HepG2 (cell line): ENCODE data around the gene ZSWIM5. TPM values are rescaled to one million over a fixed set of nuclear protein-coding genes. Genes with fewer than 3 reads are reported as not detected.

ENCODE experiments used
- ATAC-seq: fragments of 200-7000 bp; cut with Tn5 transposase; 3 replicates; pipeline ENCODE4 v1.9.1; 2020; ENCODE audit warnings: mild to moderate bottlenecking, moderate library complexity
- BruUV-seq: library from RNA; stranded (reverse); fragments of 400-500 nt; replicated peaks from 2 replicates; lab custom pipeline; 2021; lab: Mats Ljungman, UMichigan
- CTCF ChIA-PET: fragments of 300-600 bp; formaldehyde crosslinking; extraction: SDS; loops from one replicate; lab custom pipeline; 2021; ENCODE audit warnings: low total read pairs, inconsistent platforms, low intra/inter-chr PET ratio; lab: Yijun Ruan, JAX
- POLR2A ChIA-PET: fragments of 350-600 bp; sonication (Branson Sonifier 250); formaldehyde crosslinking; loops from one replicate; lab custom pipeline; 2020; ENCODE audit warnings: antibody characterized with exemption, inconsistent platforms; lab: Yijun Ruan, JAX
- DNase-seq: peaks from one replicate; pipeline ENCODE4 v3.0.0-alpha.2; 2015; ENCODE audit warnings: low spot score
- FAIRE-seq: peaks from 3 replicates; lab custom pipeline; 2011; peaks lifted over from hg19 to GRCh38; lab: Jason Lieb, UNC
- H2AFZ ChIP-seq: one replicate; pipeline ENCODE4 v1.6.1; 2011; ENCODE audit warnings: low read length, inconsistent platforms
- H3K27ac ChIP-seq: fragments of 300-600 bp; 3 replicates; pipeline ENCODE4 v1.8.0; 2011; ENCODE audit warnings: mixed run types, mild to moderate bottlenecking, mixed read lengths, low read length, inconsistent platforms; ENCODE audit not compliant: insufficient read depth; ENCODE audit errors: extremely low read length
- H3K27me3 ChIP-seq, 2 experiments: fragments of 200-600 bp in 1 of 2; 2 replicates in 1 of 2; 3 replicates in 1 of 2; pipeline versions ENCODE4 v1.6.0 to v1.8.0; 2011; ENCODE audit warnings: low read length in 2 of 2, mild to moderate bottlenecking in 2 of 2, moderate library complexity in 2 of 2, inconsistent platforms in 1 of 2; ENCODE audit not compliant: insufficient read depth in 2 of 2, control insufficient read depth in 1 of 2
- H3K36me3 ChIP-seq, 2 experiments: fragments of 200-600 bp in 1 of 2; replicated peaks in 1 of 2; 2 replicates in 1 of 2; 3 replicates in 1 of 2; pipeline versions ENCODE4 v1.5.1 to v1.8.0; 2011; ENCODE audit warnings: low read length in 2 of 2, inconsistent platforms in 1 of 2; ENCODE audit not compliant: insufficient read depth in 2 of 2, control insufficient read depth in 1 of 2
- H3K4me1 ChIP-seq: 2 replicates; pipeline ENCODE4 v1.5.1; 2012; ENCODE audit warnings: low read length, inconsistent platforms; ENCODE audit not compliant: insufficient read depth
- H3K4me2 ChIP-seq: 2 replicates; pipeline ENCODE4 v1.6.0; 2011; ENCODE audit warnings: low read depth, low read length, inconsistent platforms
- H3K4me3 ChIP-seq, 3 experiments: fragments of 200-600 bp in 1 of 3; sonication (generic), shearing (Covaris generic) in 1 of 3; replicated peaks in 1 of 3; 2 replicates each; pipeline ENCODE4 v1.5.1; 2011 to 2016; ENCODE audit warnings: low read length in 3 of 3, inconsistent platforms in 2 of 3, low read depth in 2 of 3, mild to moderate bottlenecking in 2 of 3, control low read depth in 1 of 3, mixed read lengths in 1 of 3; ENCODE audit not compliant: insufficient read depth in 1 of 3
- H3K79me2 ChIP-seq: one replicate; pipeline ENCODE4 v1.6.1; 2011; ENCODE audit warnings: low read length, inconsistent platforms; ENCODE audit not compliant: insufficient read depth
- H3K9ac ChIP-seq: 2 replicates; pipeline ENCODE4 v1.6.0; 2011; ENCODE audit warnings: mild to moderate bottlenecking, low read depth, low read length, inconsistent platforms; ENCODE audit not compliant: insufficient read depth
- H3K9me3 ChIP-seq: 2 replicates; pipeline ENCODE4 v1.5.1; 2012; ENCODE audit warnings: mild to moderate bottlenecking, low read length
- H4K20me1 ChIP-seq: 2 replicates; pipeline ENCODE4 v1.6.0; 2011; ENCODE audit warnings: inconsistent platforms, mild to moderate bottlenecking, low read length, moderate library complexity; ENCODE audit not compliant: insufficient read depth
- ATF7-NPFF ChIP-seq: sonication (generic); formaldehyde crosslinking; IDR thresholded peaks from 2 replicates; pipeline ENCODE4 v1.8.1; 2023; ENCODE audit warnings: mild to moderate bottlenecking, low read depth, missing genetic modification reagents, moderate library complexity
- DBP ChIP-seq: sonication (generic); formaldehyde crosslinking; IDR thresholded peaks from 2 replicates; pipeline ENCODE4 v1.4.0; 2020; ENCODE audit warnings: missing genetic modification reagents; ENCODE audit errors: not compliant biosample characterization
- NBN ChIP-seq: fragments of 450-650 bp; conservative IDR thresholded peaks from 2 replicates; pipeline ENCODE4 v1.6.1; 2017
- PHB2 ChIP-seq: fragments of 450-650 bp; IDR thresholded peaks from 2 replicates; pipeline ENCODE4 v1.6.1; 2018; ENCODE audit not compliant: partially characterized antibody
- RORA ChIP-seq: sonication (generic); formaldehyde crosslinking; IDR thresholded peaks from 2 replicates; pipeline ENCODE4 v1.5.0; 2020; ENCODE audit warnings: mild to moderate bottlenecking, missing genetic modification reagents, moderate library complexity
- SCMH1 ChIP-seq: sonication (generic); formaldehyde crosslinking; IDR thresholded peaks from 2 replicates; pipeline ENCODE4 v1.9.0; 2021; ENCODE audit warnings: missing genetic modification reagents, mild to moderate bottlenecking, borderline replicate concordance
- THAP7 ChIP-seq: sonication (generic); formaldehyde crosslinking; IDR thresholded peaks from 2 replicates; pipeline ENCODE4 v1.8.1; 2023; ENCODE audit warnings: mild to moderate bottlenecking, missing genetic modification reagents
- ZBTB44 ChIP-seq: sonication (generic); formaldehyde crosslinking; IDR thresholded peaks from 2 replicates; pipeline ENCODE4 v1.4.0; 2020; ENCODE audit warnings: missing genetic modification reagents
- ZNF296 ChIP-seq: sonication (generic); formaldehyde crosslinking; conservative IDR thresholded peaks from 2 replicates; pipeline ENCODE4 v1.5.0; 2020; ENCODE audit warnings: mild to moderate bottlenecking, missing genetic modification reagents
- ZNF503 ChIP-seq: sonication (generic); formaldehyde crosslinking; IDR thresholded peaks from 2 replicates; pipeline ENCODE4 v1.4.0; 2020; ENCODE audit warnings: missing genetic modification reagents
- ZNF530 ChIP-seq: sonication (generic); formaldehyde crosslinking; IDR thresholded peaks from 2 replicates; pipeline ENCODE4 v1.5.0; 2020; ENCODE audit warnings: low read depth, mild to moderate bottlenecking, missing genetic modification reagents
- ZNF776 ChIP-seq: sonication (generic); formaldehyde crosslinking; IDR thresholded peaks from 2 replicates; pipeline ENCODE4 v1.4.0; 2020; ENCODE audit warnings: mild to moderate bottlenecking, missing genetic modification reagents
- ZNF850 ChIP-seq: sonication (generic); formaldehyde crosslinking; conservative IDR thresholded peaks from 2 replicates; pipeline ENCODE4 v1.9.0; 2021; ENCODE audit warnings: mild to moderate bottlenecking, missing genetic modification reagents
- ZSCAN21 ChIP-seq: sonication (generic); formaldehyde crosslinking; IDR thresholded peaks from 2 replicates; pipeline ENCODE4 v1.8.0; 2022; ENCODE audit warnings: mild to moderate bottlenecking, missing genetic modification reagents, moderate library complexity, borderline replicate concordance
- ZSCAN22 ChIP-seq: sonication (generic); formaldehyde crosslinking; IDR thresholded peaks from 2 replicates; pipeline ENCODE4 v1.4.0; 2020; ENCODE audit warnings: mild to moderate bottlenecking, missing genetic modification reagents
- in situ Hi-C: cut with HindIII; loops from 2 replicates; pipeline ENCODE4 v1.10.0; 2017; ENCODE audit warnings: low pct_unique_long_range_greater_than_20kb; ENCODE audit not compliant: extremely low pct_ligation_motif_present
- intact Hi-C: fragments of 100-400 bp; cut with micrococcal nuclease; formaldehyde crosslinking; loops from one replicate; pipeline ENCODE4 v1.10.0; 2022; ENCODE audit not compliant: unreplicated experiment
- polyA plus RNA-seq, 8 experiments: library from polyadenylated mRNA; depleted of rRNA in 3 of 8; stranded (reverse) in 7 of 8; unstranded in 1 of 8; fragments of >200 nt; fragmentation: Illumina TruSeq in 4 of 8; extraction: Trizol in 4 of 8; gene quantifications; 2 replicates each; pipeline versions ENCODE4 v1.2.1 to v1.2.3, GENCODE V29; 2011 to 2016; ENCODE audit warnings: low read depth in 4 of 8, missing spikeins in 1 of 8, mixed read lengths in 1 of 8; ENCODE audit not compliant: insufficient read depth in 1 of 8
- total RNA-seq, 5 experiments: library from RNA; depleted of rRNA; stranded (reverse); fragments of >200 nt; fragmentation: Illumina TruSeq; extraction: Trizol; gene quantifications; 2 replicates each; pipeline ENCODE4 v1.2.3, GENCODE V29; 2016; ENCODE audit warnings: low read depth in 1 of 5
- TF ChIP-seq, protein P1 (sequence below): sonication (generic); formaldehyde crosslinking; IDR thresholded peaks from 2 replicates; pipeline ENCODE4 v1.4.0; 2020; ENCODE audit warnings: missing genetic modification reagents, borderline replicate concordance
- TF ChIP-seq, protein P2 (sequence below): sonication (generic); formaldehyde crosslinking; IDR thresholded peaks from 2 replicates; pipeline ENCODE4 v1.8.0; 2022; ENCODE audit warnings: mild to moderate bottlenecking, missing genetic modification reagents, moderate library complexity

Gene ZSWIM5
- total and polyA plus RNA-seq, 2 of the 13 experiments (the other 11 are each of a cell fraction or from before 2014, with no cell fraction given): 11.0 to 20.6 TPM

GRCh38 chr1:45037456-45037855 is 168.9 kb downstream of the ZSWIM5 start:
- no peaks in the 10 kb centered on the region for H4K20me1 ChIP-seq
- H3K4me3 ChIP-seq: no peak overlapping the region
- in situ Hi-C loops: no loop called here
- no TSS peak for BruUV-seq
- no peak for DNase-seq
- POLR2A ChIA-PET: no interaction called here
- no peak for ATAC-seq
- no peak overlapping the region for H3K27ac ChIP-seq
- TF ChIP-seq RORA (CRISPR knock-in tag): no peak
- TF ChIP-seq ATF7-NPFF: no peak
- no peak for TF ChIP-seq SCMH1
- TF ChIP-seq ZNF296 (CRISPR knock-in tag): no peak
- TF ChIP-seq PHB2: no peak
- TF ChIP-seq, protein P1, sequence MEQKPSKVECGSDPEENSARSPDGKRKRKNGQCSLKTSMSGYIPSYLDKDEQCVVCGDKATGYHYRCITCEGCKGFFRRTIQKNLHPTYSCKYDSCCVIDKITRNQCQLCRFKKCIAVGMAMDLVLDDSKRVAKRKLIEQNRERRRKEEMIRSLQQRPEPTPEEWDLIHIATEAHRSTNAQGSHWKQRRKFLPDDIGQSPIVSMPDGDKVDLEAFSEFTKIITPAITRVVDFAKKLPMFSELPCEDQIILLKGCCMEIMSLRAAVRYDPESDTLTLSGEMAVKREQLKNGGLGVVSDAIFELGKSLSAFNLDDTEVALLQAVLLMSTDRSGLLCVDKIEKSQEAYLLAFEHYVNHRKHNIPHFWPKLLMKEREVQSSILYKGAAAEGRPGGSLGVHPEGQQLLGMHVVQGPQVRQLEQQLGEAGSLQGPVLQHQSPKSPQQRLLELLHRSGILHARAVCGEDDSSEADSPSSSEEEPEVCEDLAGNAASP (CRISPR knock-in tag): no peak
- TF ChIP-seq, protein P2, sequence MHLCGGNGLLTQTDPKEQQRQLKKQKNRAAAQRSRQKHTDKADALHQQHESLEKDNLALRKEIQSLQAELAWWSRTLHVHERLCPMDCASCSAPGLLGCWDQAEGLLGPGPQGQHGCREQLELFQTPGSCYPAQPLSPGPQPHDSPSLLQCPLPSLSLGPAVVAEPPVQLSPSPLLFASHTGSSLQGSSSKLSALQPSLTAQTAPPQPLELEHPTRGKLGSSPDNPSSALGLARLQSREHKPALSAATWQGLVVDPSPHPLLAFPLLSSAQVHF (CRISPR knock-in tag): no peak
- no peak for TF ChIP-seq ZNF850 (CRISPR knock-in tag)
- no peak for TF ChIP-seq ZNF776 (CRISPR knock-in tag)
- TF ChIP-seq ZNF530 (CRISPR knock-in tag): no peak
- no peak for TF ChIP-seq ZBTB44 (CRISPR knock-in tag)
- TF ChIP-seq THAP7 (CRISPR knock-in tag): no peak
- no peak for TF ChIP-seq ZNF503 (CRISPR knock-in tag)
- no peak for TF ChIP-seq ZSCAN22 (CRISPR knock-in tag)
- no peak for TF ChIP-seq ZSCAN21 (CRISPR knock-in tag)
- no peak for TF ChIP-seq DBP (CRISPR knock-in tag)
- no peak for TF ChIP-seq NBN
- no peak for FAIRE-seq
- H3K27me3 ChIP-seq: no peaks in the 10 kb centered on the region
- CTCF ChIA-PET: no interaction called here
- peaks cover 15% of the 10 kb centered on the region for H3K4me1 ChIP-seq
- H3K4me2 ChIP-seq: no peak overlapping the region
- no peak overlapping the region for H3K9ac ChIP-seq
- intact Hi-C loops: no loop called here
- peaks cover 11 to 34% of the 10 kb centered on the region in 2 experiments; a peak in 4 of 5 replicates for H3K36me3 ChIP-seq
- no peak overlapping the region for H2AFZ ChIP-seq
- H3K79me2 ChIP-seq: no peaks in the 10 kb centered on the region
- no peaks in the 10 kb centered on the region for H3K9me3 ChIP-seq
